Activated CD4-positive, CD25-positive, alpha-beta regulatory T cell treated with anti-CD3 and anti-CD28 coated beads, Interleukin-2, amount 50 U/mL, for 24 hours (primary cell): ENCODE data around the gene ADORA1.

Experiments used
- ATAC-seq, 2 donors: fragments of 150-1000 bp; cut with Tn5 transposase; one replicate each; pipeline ENCODE4 v1.10.0; 2021; ENCODE audit warnings: mild to moderate bottlenecking in 1 of 2, moderate library complexity in 1 of 2

Gene ADORA1

GRCh38 chr1:203142684-203143408 lies 15.3 kb downstream of the ADORA1 start:
- ATAC-seq: no peak

DNA sequence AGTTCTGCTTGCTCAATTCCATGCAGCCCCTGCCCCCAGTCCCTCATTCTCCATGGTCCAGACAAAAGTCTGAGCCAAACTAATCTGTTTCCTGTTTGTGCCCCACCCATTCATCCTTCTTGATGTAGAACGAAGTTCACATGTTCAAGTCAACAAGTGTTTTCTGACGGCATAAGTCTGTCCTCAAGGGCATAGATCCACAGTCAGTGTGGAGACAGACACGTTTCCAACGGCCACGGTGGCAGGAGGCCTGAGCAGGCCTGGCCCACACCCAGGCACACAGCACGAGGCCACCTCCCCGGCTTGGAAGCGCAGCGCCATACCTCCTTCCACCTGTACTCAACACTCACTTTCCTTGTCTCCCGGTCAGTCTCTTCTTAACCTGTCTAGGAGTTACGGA lies 16.1 kb downstream of the ADORA1 start:
- ATAC-seq: no peak

DNA sequence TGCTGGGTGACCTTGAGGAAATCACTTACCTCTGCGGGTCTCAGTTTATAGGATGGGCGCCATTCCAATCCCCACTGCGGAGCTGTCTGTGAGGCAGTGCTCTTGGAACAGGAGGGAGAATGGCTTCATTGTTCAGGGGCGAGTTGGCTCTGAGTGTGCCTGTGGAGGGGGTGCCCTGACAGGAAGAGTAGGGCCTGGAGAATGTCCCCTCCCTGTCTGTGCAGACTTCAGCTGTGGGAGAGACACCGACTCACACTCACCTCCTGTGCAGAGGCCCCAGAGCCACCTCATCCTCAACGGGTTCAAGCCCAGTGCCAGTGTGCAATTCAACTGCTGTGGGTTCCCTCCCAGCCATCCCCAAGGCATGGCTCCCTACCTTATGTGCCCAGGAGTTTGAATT lies 17.1 kb downstream of the ADORA1 start:
- no peak for ATAC-seq

GRCh38 chr1:203145321-203146041 lies 18.0 kb downstream of the ADORA1 start:
- no peak for ATAC-seq

DNA sequence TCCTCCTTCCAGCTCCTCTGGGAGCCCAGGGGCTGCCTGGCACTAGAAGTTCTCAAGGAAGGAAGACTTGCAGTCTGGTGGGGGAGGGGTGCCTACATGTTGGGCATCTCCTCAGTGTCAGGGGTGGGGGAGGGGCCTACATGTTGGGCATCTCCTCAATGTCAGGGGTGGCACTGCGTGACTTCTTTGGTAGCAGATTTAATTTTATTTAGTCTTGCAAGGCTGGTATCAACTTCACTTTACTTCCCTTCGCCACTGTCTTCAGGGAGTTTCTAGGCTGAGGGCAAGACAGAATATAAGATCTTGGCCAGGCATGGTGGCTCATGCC lies 18.5 kb downstream of the ADORA1 start:
- ATAC-seq: no peak

GRCh38 chr1:203146537-203146936 lies 19.0 kb downstream of the ADORA1 start:
- ATAC-seq: no peak

DNA sequence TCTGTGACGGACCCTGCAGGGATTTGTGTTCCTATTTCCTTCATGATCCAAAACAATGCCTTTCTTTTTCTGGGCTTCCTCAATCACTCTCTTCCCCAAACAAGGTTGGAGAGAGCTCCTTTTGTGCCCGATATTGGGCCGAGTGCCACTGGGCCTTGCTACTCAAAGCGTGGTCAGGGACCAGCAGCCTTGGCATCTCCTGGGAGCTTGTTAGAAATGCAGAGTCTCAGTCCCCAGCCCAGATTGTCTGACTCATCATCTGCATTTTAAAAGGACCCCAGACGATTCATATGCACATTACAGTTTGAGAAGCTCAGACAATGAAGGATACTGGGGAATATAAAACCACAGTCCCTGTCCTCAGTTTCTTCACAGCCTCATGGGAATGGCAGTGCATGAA lies 19.9 kb downstream of the ADORA1 start:
- ATAC-seq: no peak

DNA sequence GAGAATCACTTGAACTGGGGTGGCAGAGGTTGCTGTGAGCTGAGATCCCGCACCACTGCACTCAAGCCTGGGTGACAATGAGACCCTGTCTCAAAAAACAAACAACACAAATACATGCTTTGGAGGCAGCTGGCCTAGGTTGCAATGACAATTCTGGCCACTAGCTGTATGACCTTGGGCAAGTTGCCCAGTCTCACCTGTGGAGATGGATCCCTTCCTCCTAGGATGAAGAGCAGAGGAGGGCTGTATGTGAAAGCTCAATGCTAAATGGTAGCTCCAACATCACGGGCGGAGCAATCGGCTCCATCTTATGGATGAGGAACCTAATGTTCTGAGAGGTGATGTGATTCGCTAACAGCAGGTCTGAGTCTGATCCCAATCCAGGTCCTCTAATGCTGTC lies 20.6 kb downstream of the ADORA1 start:
- ATAC-seq: no peak

GRCh38 chr1:203148579-203148978 lies 21.1 kb downstream of the ADORA1 start:
- no peak for ATAC-seq

DNA sequence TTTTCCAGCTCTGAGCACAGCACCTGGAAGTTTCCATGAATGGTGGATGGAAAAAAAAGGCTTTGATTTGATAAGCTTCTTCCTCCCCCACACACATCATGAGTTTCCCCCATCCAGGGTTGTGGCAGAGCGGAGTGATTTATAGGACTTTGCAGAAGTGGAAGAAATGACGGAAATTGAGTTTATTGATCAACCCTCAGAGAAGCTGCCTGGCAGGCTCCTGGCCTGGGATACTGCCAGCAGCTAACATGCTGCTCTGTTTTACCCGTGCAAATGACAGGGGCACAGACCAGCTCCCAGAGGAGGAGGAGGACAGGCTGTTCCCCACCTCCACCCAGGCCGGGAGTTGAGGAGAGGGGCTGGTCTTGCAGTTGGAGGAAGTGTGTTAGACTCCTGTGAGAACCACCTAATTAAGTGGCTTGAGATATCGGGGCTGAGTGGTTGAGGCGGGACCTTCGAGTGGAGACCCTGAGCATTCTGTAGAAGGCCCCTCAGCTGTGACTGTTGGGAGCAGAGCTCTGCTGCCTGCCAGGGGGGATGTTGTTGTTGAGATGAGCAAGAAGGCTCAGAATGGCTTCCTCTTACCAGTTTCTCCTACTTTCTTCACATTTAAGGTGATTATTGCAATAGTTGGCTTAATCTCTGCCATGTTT lies 21.8 kb downstream of the ADORA1 start:
- ATAC-seq: no peak

- ATAC-seq: no peak
Observed at GRCh38 chr1:203150511-203151297, 23.2 kb downstream of the ADORA1 start.

- ATAC-seq: no peak
Observed at GRCh38 chr1:203151362-203152157, 24.0 kb downstream of the ADORA1 start.

GRCh38 chr1:203152158-203153034 lies 24.9 kb downstream of the ADORA1 start:
- no peak for ATAC-seq

- ATAC-seq: no peak
Observed at GRCh38 chr1:203153051-203153988, 25.8 kb downstream of the ADORA1 start.

GRCh38 chr1:203153989-203154821 lies 26.7 kb downstream of the ADORA1 start:
- no peak for ATAC-seq

GRCh38 chr1:203156280-203156679 lies 28.8 kb downstream of the ADORA1 start:
- no peak for ATAC-seq

GRCh38 chr1:203158423-203158822 lies 30.9 kb downstream of the ADORA1 start:
- no peak for ATAC-seq

DNA sequence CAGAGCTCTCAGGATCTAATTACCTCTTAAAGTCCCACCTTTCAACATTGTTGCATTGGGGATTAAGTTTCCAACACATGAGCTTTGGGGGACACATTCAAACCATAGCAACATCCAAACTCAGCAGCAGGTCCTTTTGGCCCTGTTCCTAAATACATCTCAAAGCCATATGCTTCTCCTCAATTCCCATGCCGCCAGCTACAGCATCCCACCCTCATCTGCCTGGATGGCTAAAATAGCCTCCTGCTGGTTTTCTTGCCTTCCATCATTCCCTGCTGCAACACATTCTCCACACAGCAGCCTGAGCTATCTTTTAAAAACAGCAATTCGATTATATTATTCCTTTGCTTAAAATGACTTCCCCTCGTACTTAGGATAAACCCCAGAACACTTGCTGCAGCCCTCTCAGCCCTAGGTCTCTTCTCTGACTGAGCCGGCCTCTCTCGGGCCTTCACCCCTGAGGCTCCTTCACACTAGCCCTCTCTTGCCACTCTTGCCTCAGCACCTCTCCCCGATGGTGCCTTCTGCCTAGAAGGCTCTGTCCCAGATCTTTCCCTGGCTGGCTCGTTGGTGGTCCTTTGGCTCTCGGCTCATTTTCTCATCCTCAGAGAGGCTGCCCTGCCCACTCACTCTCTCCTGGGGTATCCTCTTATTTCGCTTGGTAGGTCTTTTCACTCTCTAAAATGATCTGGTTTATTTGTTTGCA lies 31.6 kb downstream of the ADORA1 start:
- ATAC-seq: no peak

DNA sequence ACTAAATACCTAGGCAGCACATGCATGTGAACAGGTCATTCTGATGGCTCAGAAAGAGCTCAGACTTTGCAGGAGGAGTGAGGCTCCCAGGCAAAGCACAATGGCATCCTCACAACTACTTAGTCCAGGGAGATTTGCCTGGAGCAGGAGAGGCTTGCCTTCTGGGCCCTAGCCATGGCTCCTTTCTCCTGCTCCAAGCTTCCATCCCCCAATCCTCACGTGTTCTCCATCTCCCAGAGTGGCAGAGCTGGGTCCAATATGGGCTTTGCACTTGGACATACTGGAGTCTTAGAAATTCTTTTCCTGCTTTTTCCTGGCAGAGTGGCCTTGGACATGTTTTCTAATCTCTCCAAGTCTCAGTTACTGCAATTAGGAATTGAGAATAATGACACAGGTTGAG lies 32.3 kb downstream of the ADORA1 start:
- no peak for ATAC-seq
